A549 (cell line): ENCODE results near the gene SHISA6.

Source experiments
- CTCF ChIP-seq: fragments of >200 bp; sonication (Bioruptor Twin); formaldehyde crosslinking; IDR thresholded peaks from 3 replicates; pipeline ENCODE4 v1.5.1; 2016
- EP300 ChIP-seq, 2 experiments: fragments of >200 bp; sonication (Bioruptor Twin); formaldehyde crosslinking; IDR thresholded peaks; 2 replicates in 1 of 2; 3 replicates in 1 of 2; pipeline ENCODE4 v1.6.1; 2016 to 2017
- MAX ChIP-seq: IDR thresholded peaks from 2 replicates; pipeline ENCODE4 v1.6.1; 2012

- TF ChIP-seq CTCF (no peak), MAX (no peak), EP300 (IDR thresholded peaks at IDR 0.05) (no peak)
Measured at GRCh38 chr17:11290814-11291213, 49.8 kb downstream of the SHISA6 start.
